Keratinocyte (primary cell): ENCODE results near the gene CD244. TPM values are rescaled to one million over a fixed set of nuclear protein-coding genes. Genes with fewer than 3 reads are reported as not detected.
A peak's percentile ranks its signal among the peaks of the same experiment; 100 is the strongest.

Experiments
- DNase-seq: peaks from one replicate; pipeline ENCODE4 v3.0.0-alpha.2; 2011; ENCODE audit warnings: low read depth, missing footprints, low spot score
- FAIRE-seq: peaks from 2 replicates; lab custom pipeline; 2011; peaks lifted over from hg19 to GRCh38; lab: Jason Lieb, UNC
- H2AFZ ChIP-seq: 2 replicates; pipeline ENCODE4 v1.6.0; 2012; ENCODE audit warnings: low read length, control low read depth, inconsistent platforms; ENCODE audit not compliant: control insufficient read depth
- H3K27ac ChIP-seq: 2 replicates; pipeline ENCODE4 v1.5.1; 2011; ENCODE audit warnings: low read length; ENCODE audit not compliant: control insufficient read depth, insufficient read depth
- H3K27me3 ChIP-seq: 3 replicates; pipeline ENCODE4 v1.6.0; 2011; ENCODE audit warnings: low read length; ENCODE audit not compliant: control insufficient read depth, insufficient read depth; ENCODE audit errors: extremely low read depth
- H3K36me3 ChIP-seq, 2 experiments: 2 replicates in 1 of 2; 3 replicates in 1 of 2; pipeline ENCODE4 v1.5.1; 2011; ENCODE audit warnings: low read length in 2 of 2, mild to moderate bottlenecking in 1 of 2; ENCODE audit not compliant: control insufficient read depth in 2 of 2, insufficient read depth in 2 of 2; ENCODE audit errors: extremely low read depth in 1 of 2
- H3K4me1 ChIP-seq: 3 replicates; pipeline ENCODE4 v1.5.1; 2011; ENCODE audit warnings: low read length; ENCODE audit not compliant: control insufficient read depth, insufficient read depth; ENCODE audit errors: extremely low read depth
- H3K4me2 ChIP-seq: 3 replicates; pipeline ENCODE4 v1.6.0; 2011; ENCODE audit warnings: low read depth, low read length; ENCODE audit not compliant: control insufficient read depth, insufficient read depth; ENCODE audit errors: extremely low read depth
- H3K4me3 ChIP-seq, 3 experiments: fragments of 200-600 bp in 1 of 3; sonication (generic) in 1 of 3; 2 replicates in 2 of 3; 3 replicates in 1 of 3; pipeline ENCODE4 v1.5.1; 2011 to 2016; ENCODE audit warnings: low read length in 3 of 3, mild to moderate bottlenecking in 3 of 3, control low read depth in 2 of 3, inconsistent platforms in 1 of 3, low read depth in 1 of 3, mixed read lengths in 1 of 3, mixed run types in 1 of 3, moderate library complexity in 1 of 3; ENCODE audit not compliant: control insufficient read depth in 2 of 3, insufficient read depth in 2 of 3; ENCODE audit errors: extremely low read depth in 1 of 3
- H3K79me2 ChIP-seq: 2 replicates; pipeline ENCODE4 v1.6.0; 2012; ENCODE audit warnings: low read length; ENCODE audit not compliant: control insufficient read depth, insufficient read depth
- H3K9ac ChIP-seq: 3 replicates; pipeline ENCODE4 v1.6.0; 2011; ENCODE audit warnings: low read length; ENCODE audit not compliant: control insufficient read depth, insufficient read depth; ENCODE audit errors: extremely low read depth
- H3K9me1 ChIP-seq: 3 replicates; pipeline ENCODE4 v1.6.0; 2011; ENCODE audit warnings: low read length; ENCODE audit not compliant: control insufficient read depth, insufficient read depth; ENCODE audit errors: extremely low read depth
- H3K9me3 ChIP-seq: 2 replicates; pipeline ENCODE4 v1.5.1; 2012; ENCODE audit warnings: low read depth, low read length; ENCODE audit not compliant: control insufficient read depth
- H4K20me1 ChIP-seq: 3 replicates; pipeline ENCODE4 v1.6.0; 2011; ENCODE audit warnings: low read length; ENCODE audit not compliant: control insufficient read depth, insufficient read depth; ENCODE audit errors: extremely low read depth
- EZH2 ChIP-seq: IDR thresholded peaks from one replicate; pipeline ENCODE4 v1.6.1; 2012; ENCODE audit warnings: inconsistent platforms, mild to moderate bottlenecking, low read length, moderate library complexity
- dilution Hi-C: fragments of 300-500 bp; cut with MboI; formaldehyde crosslinking; loops from one replicate; pipeline ENCODE4 v1.7.0; 2020; ENCODE audit warnings: low sequenced_read_pairs; ENCODE audit not compliant: extremely low pct_ligation_motif_present
- polyA plus RNA-seq, 5 experiments: library from polyadenylated mRNA; depleted of rRNA in 3 of 5; stranded (reverse) in 3 of 5; stranded (forward) in 1 of 5; unstranded in 1 of 5; fragments of >200 nt; gene quantifications; 1 replicate in 1 of 5; 2 replicates in 3 of 5; 3 replicates in 1 of 5; pipeline versions ENCODE4 v1.2.1 to v1.2.3, GENCODE V29; 2011 to 2012; ENCODE audit warnings: missing spikeins in 2 of 5, low read depth in 1 of 5, low replicate concordance in 1 of 5
- TF ChIP-seq, protein P1 (sequence below), 3 experiments: IDR thresholded peaks in 1 of 3; conservative IDR thresholded peaks in 1 of 3; optimal IDR thresholded peaks in 1 of 3; 2 replicates in 2 of 3; 3 replicates in 1 of 3; pipeline versions ENCODE3 to v1.5.1; 2011; ENCODE audit warnings: low read length in 3 of 3, mild to moderate bottlenecking in 3 of 3, moderate library complexity in 2 of 3, control low read depth in 1 of 3, inconsistent platforms in 1 of 3; ENCODE audit not compliant: insufficient read depth in 2 of 3; ENCODE audit errors: extremely low read depth in 1 of 3

Gene CD244
- polyA plus RNA-seq, 1 donor (not counting 4 experiments of a cell fraction or from before 2014, with no cell fraction given) = not detected

- Histone ChIP-seq H4K20me1 (no peaks in the 10 kb centered on the region), H2AFZ (no peak overlapping the region), H3K27me3 (no peaks in the 10 kb centered on the region), H3K4me1 (no peaks in the 10 kb centered on the region), H3K9ac (no peak overlapping the region), H3K4me3 (no peak overlapping the region), H3K79me2 (no peaks in the 10 kb centered on the region), H3K27ac (no peak overlapping the region), H3K9me3 (no peaks in the 10 kb centered on the region), H3K36me3 (no peaks in the 10 kb centered on the region), H3K4me2 (no peak overlapping the region), H3K9me1 (no peaks in the 10 kb centered on the region)
- dilution Hi-C loops = no loop called here
- no peak for TF ChIP-seq EZH2
- TF ChIP-seq, protein P1, sequence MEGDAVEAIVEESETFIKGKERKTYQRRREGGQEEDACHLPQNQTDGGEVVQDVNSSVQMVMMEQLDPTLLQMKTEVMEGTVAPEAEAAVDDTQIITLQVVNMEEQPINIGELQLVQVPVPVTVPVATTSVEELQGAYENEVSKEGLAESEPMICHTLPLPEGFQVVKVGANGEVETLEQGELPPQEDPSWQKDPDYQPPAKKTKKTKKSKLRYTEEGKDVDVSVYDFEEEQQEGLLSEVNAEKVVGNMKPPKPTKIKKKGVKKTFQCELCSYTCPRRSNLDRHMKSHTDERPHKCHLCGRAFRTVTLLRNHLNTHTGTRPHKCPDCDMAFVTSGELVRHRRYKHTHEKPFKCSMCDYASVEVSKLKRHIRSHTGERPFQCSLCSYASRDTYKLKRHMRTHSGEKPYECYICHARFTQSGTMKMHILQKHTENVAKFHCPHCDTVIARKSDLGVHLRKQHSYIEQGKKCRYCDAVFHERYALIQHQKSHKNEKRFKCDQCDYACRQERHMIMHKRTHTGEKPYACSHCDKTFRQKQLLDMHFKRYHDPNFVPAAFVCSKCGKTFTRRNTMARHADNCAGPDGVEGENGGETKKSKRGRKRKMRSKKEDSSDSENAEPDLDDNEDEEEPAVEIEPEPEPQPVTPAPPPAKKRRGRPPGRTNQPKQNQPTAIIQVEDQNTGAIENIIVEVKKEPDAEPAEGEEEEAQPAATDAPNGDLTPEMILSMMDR (optimal IDR thresholded peaks at IDR 0.05 in 1 of 3, IDR thresholded peaks at IDR 0.05 in 1 of 3, conservative IDR thresholded peaks at IDR 0.05 in 1 of 3; ENCODE audit: extremely low read depth in 1 of 3, insufficient read depth in 2 of 3, low read length in 3 of 3) = peak; percentile 36 to 70 (median 60)
- DNase-seq = no peak
- peak; percentile 66 for FAIRE-seq
These were observed 21.9 kb upstream of the CD244 start for GRCh38 chr1:160884579-160884978.

GRCh38 chr1:160883581-160884513 is 21.2 kb upstream of the CD244 start:
- no peak overlapping the region for H3K9ac ChIP-seq
- H3K9me3 ChIP-seq = no peaks in the 10 kb centered on the region
- TF ChIP-seq EZH2 = no peak
- TF ChIP-seq, protein P1 (optimal IDR thresholded peaks at IDR 0.05 in 1 of 3, IDR thresholded peaks at IDR 0.05 in 1 of 3, conservative IDR thresholded peaks at IDR 0.05 in 1 of 3; ENCODE audit: extremely low read depth in 1 of 3, insufficient read depth in 2 of 3, low read length in 3 of 3) = no peak
- no peak for FAIRE-seq
- no peak overlapping the region for H3K4me2 ChIP-seq
- no peaks in the 10 kb centered on the region for H3K9me1 ChIP-seq
- no peak overlapping the region for H2AFZ ChIP-seq
- H4K20me1 ChIP-seq = no peaks in the 10 kb centered on the region
- H3K4me3 ChIP-seq = no peak overlapping the region
- DNase-seq = no peak
- dilution Hi-C loops = no loop called here
- H3K36me3 ChIP-seq = no peaks in the 10 kb centered on the region
- H3K4me1 ChIP-seq = no peaks in the 10 kb centered on the region
- no peaks in the 10 kb centered on the region for H3K79me2 ChIP-seq
- H3K27me3 ChIP-seq = no peaks in the 10 kb centered on the region
- H3K27ac ChIP-seq = no peak overlapping the region
